Naive thymus-derived CD8-positive, alpha-beta T cell (primary cell): Measurements from ENCODE around the gene FBXL17. TPM values are rescaled to one million over a fixed set of nuclear protein-coding genes. Genes with fewer than 3 reads are reported as not detected.
A peak's percentile ranks its signal among the peaks of the same experiment; 100 is the strongest.

Source experiments
- ATAC-seq, 2 donors: fragments of 150-1000 bp; cut with Tn5 transposase in 1 of 2; sonication (Bioruptor Pico), chemical (Tn5 transposase) in 1 of 2; 1 replicate in 1 of 2; 2 replicates in 1 of 2; pipeline ENCODE4 v1.10.0; 2021; ENCODE audit warnings: mild to moderate bottlenecking in 2 of 2, moderate library complexity in 2 of 2
- POLR2A ChIA-PET: fragments of 350-600 bp; sonication (Branson Sonifier 250); formaldehyde crosslinking; loops from one replicate; lab custom pipeline; 2021; ENCODE audit warnings: antibody characterized with exemption; lab: Charles Lee
- DNase-seq, 10 donors: peaks; one replicate each; pipeline versions ENCODE4 v3.0.0 to v3.0.0-alpha.2; 2020 to 2022
- H3K27ac Mint-ChIP-seq, 10 donors: one replicate each; pipeline ENCODE4 v1.8.0; 2020 to 2022; ENCODE audit warnings: mild to moderate bottlenecking in 10 of 10, mixed read lengths in 10 of 10, moderate library complexity in 4 of 10, inconsistent platforms in 1 of 10
- H3K27me3 Mint-ChIP-seq, 5 donors: one replicate each; pipeline ENCODE4 v1.8.0; 2021 to 2022; ENCODE audit warnings: mixed read lengths in 5 of 5
- H3K36me3 Mint-ChIP-seq, 3 donors: one replicate each; pipeline ENCODE4 v1.8.0; 2020 to 2022; ENCODE audit warnings: mixed read lengths in 3 of 3, mild to moderate bottlenecking in 2 of 3, inconsistent platforms in 1 of 3
- H3K4me1 Mint-ChIP-seq, 4 donors: one replicate each; pipeline ENCODE4 v1.8.0; 2021 to 2022; ENCODE audit warnings: mixed read lengths in 4 of 4
- H3K4me3 Mint-ChIP-seq, 10 donors: one replicate each; pipeline ENCODE4 v1.8.0; 2020 to 2022; ENCODE audit warnings: mild to moderate bottlenecking in 10 of 10, mixed read lengths in 10 of 10, moderate library complexity in 6 of 10, inconsistent platforms in 1 of 10
- H3K9me3 Mint-ChIP-seq, 9 donors: one replicate each; pipeline ENCODE4 v1.8.0; 2020 to 2022; ENCODE audit warnings: mixed read lengths in 9 of 9, mild to moderate bottlenecking in 3 of 9, inconsistent platforms in 1 of 9, moderate library complexity in 1 of 9
- polyA plus RNA-seq, 3 donors: library from polyadenylated mRNA; unstranded; fragments of 300-500 nt; fragmentation: Illumina TruSeq; gene quantifications; one replicate each; pipeline ENCODE4 v1.2.3, GENCODE V29; 2021
- total RNA-seq, 8 experiments: library from RNA in 2 of 8; stranded (reverse) in 2 of 8; gene quantifications; one replicate each; pipeline ENCODE4 v1.2.3 and lab custom pipeline; 2021 to 2026

FBXL17 gene
- total and polyA plus RNA-seq, 5 experiments from 2014 or later: 4.6 to 25.1 (median 5.0) TPM

GRCh38 chr5:107959573-107960279 lies 422.2 kb downstream of the FBXL17 start:
- H3K4me3 Mint-ChIP-seq: no peak overlapping the region
- H3K27me3 Mint-ChIP-seq: no peaks in the 10 kb centered on the region
- ATAC-seq: no peak
- peaks cover 0 to 4% (median 3%) of the 10 kb centered on the region in 3 donors for H3K36me3 Mint-ChIP-seq
- no peak overlapping the region for H3K27ac Mint-ChIP-seq
- no peaks in the 10 kb centered on the region for H3K9me3 Mint-ChIP-seq
- no peak for DNase-seq
- peaks cover 0 to 6% (median 4%) of the 10 kb centered on the region in 4 donors for H3K4me1 Mint-ChIP-seq
- POLR2A ChIA-PET: no interaction called here

- ATAC-seq (no peak), DNase-seq (peak in 2 of 10 donors; percentile 4 to 16)
- peaks cover 0 to 6% (median 3%) of the 10 kb centered on the region in 4 donors for H3K4me1 Mint-ChIP-seq
- no peaks in the 10 kb centered on the region for H3K27me3 Mint-ChIP-seq
- POLR2A ChIA-PET: no interaction called here
- H3K9me3 Mint-ChIP-seq: no peaks in the 10 kb centered on the region
- peak overlapping the region in 2 of 10 donors; percentile 40 to 50 for H3K27ac Mint-ChIP-seq
- H3K36me3 Mint-ChIP-seq: peaks cover 0 to 4% (median 3%) of the 10 kb centered on the region in 3 donors
- H3K4me3 Mint-ChIP-seq: no peak overlapping the region
Observed at GRCh38 chr5:107958861-107959260, 423.0 kb downstream of the FBXL17 start.

- Mint-ChIP-seq H3K27me3 (no peaks in the 10 kb centered on the region), H3K9me3 (no peaks in the 10 kb centered on the region), H3K4me1 (peaks cover 0 to 9% (median 3%) of the 10 kb centered on the region in 4 donors), H3K4me3 (no peak overlapping the region), H3K36me3 (peaks cover 0 to 4% (median 3%) of the 10 kb centered on the region in 3 donors), H3K27ac (no peak overlapping the region)
- POLR2A ChIA-PET: no interaction called here
- no peak for ATAC-seq
- DNase-seq: no peak
Observed at GRCh38 chr5:107958432-107958831, 423.5 kb downstream of the FBXL17 start.

- Mint-ChIP-seq H3K4me1 (peaks cover 1 to 11% (median 4%) of the 10 kb centered on the region in 4 donors), H3K9me3 (no peaks in the 10 kb centered on the region), H3K27me3 (no peaks in the 10 kb centered on the region), H3K4me3 (no peak overlapping the region), H3K36me3 (peaks cover 0 to 4% (median 3%) of the 10 kb centered on the region in 3 donors), H3K27ac (no peak overlapping the region)
- DNase-seq (no peak), ATAC-seq (no peak)
- POLR2A ChIA-PET: no interaction called here
Observed at GRCh38 chr5:107957051-107957450, 424.8 kb downstream of the FBXL17 start.

- H3K27me3 Mint-ChIP-seq: no peaks in the 10 kb centered on the region
- DNase-seq (no peak), ATAC-seq (no peak)
- H3K4me1 Mint-ChIP-seq: peaks cover 4 to 16% (median 12%) of the 10 kb centered on the region in 4 donors
- H3K9me3 Mint-ChIP-seq: no peaks in the 10 kb centered on the region
- no peak overlapping the region for H3K27ac Mint-ChIP-seq
- no peaks in the 10 kb centered on the region for H3K36me3 Mint-ChIP-seq
- H3K4me3 Mint-ChIP-seq: no peak overlapping the region
- POLR2A ChIA-PET: no interaction called here
Observed at GRCh38 chr5:107955321-107955720, 426.6 kb downstream of the FBXL17 start.

GRCh38 chr5:107954254-107954653 lies 427.6 kb downstream of the FBXL17 start:
- Mint-ChIP-seq H3K4me1 (peaks cover 8 to 24% (median 20%) of the 10 kb centered on the region in 4 donors), H3K4me3 (no peak overlapping the region), H3K27me3 (no peaks in the 10 kb centered on the region), H3K27ac (peak overlapping the region in 1 of 10 donors; percentile 30), H3K9me3 (no peaks in the 10 kb centered on the region), H3K36me3 (no peaks in the 10 kb centered on the region)
- POLR2A ChIA-PET: no interaction called here
- ATAC-seq: no peak
- DNase-seq: no peak

- Mint-ChIP-seq H3K9me3 (peaks cover 0 to 7% (median 0%) of the 10 kb centered on the region in 9 donors), H3K4me3 (no peak overlapping the region), H3K27me3 (no peaks in the 10 kb centered on the region), H3K27ac (no peak overlapping the region), H3K36me3 (peaks cover 0 to 1% (median 1%) of the 10 kb centered on the region in 3 donors), H3K4me1 (peaks cover 11 to 30% (median 24%) of the 10 kb centered on the region in 4 donors)
- POLR2A ChIA-PET: no interaction called here
- ATAC-seq (no peak), DNase-seq (no peak)
Observed at GRCh38 chr5:107952450-107952849, 429.4 kb downstream of the FBXL17 start.

- peak overlapping the region in 3 of 10 donors; percentile 9 to 60 (median 38) for H3K27ac Mint-ChIP-seq
- H3K9me3 Mint-ChIP-seq: peaks cover 0 to 7% (median 0%) of the 10 kb centered on the region in 9 donors
- H3K4me3 Mint-ChIP-seq: no peak overlapping the region
- peaks cover 3 to 6% (median 5%) of the 10 kb centered on the region in 3 donors for H3K36me3 Mint-ChIP-seq
- POLR2A ChIA-PET: no interaction called here
- no peaks in the 10 kb centered on the region for H3K27me3 Mint-ChIP-seq
- H3K4me1 Mint-ChIP-seq: peaks cover 11 to 30% (median 21%) of the 10 kb centered on the region in 4 donors
- no peak for DNase-seq
- ATAC-seq: no peak
Observed at GRCh38 chr5:107951309-107951708, 430.6 kb downstream of the FBXL17 start.

GRCh38 chr5:107950776-107951175 lies 431.1 kb downstream of the FBXL17 start:
- POLR2A ChIA-PET: no interaction called here
- no peak overlapping the region for H3K4me3 Mint-ChIP-seq

GRCh38 chr5:107949688-107950341 lies 432.1 kb downstream of the FBXL17 start:
- POLR2A ChIA-PET: no interaction called here
- peak overlapping the region in 5 of 10 donors; percentile 8 to 67 (median 20) for H3K4me3 Mint-ChIP-seq
- H3K27ac Mint-ChIP-seq: peak overlapping the region in 3 of 10 donors; percentile 36 to 79 (median 43)
- peaks cover 5 to 11% (median 10%) of the 10 kb centered on the region in 3 donors for H3K36me3 Mint-ChIP-seq
- no peaks in the 10 kb centered on the region for H3K27me3 Mint-ChIP-seq
- DNase-seq (no peak), ATAC-seq (no peak)
- peaks cover 0 to 7% (median 0%) of the 10 kb centered on the region in 9 donors for H3K9me3 Mint-ChIP-seq
- H3K4me1 Mint-ChIP-seq: peaks cover 11 to 29% (median 21%) of the 10 kb centered on the region in 4 donors

More at GRCh38 chr5:107950776-107951175, 431.1 kb downstream of the FBXL17 start:
- H3K9me3 Mint-ChIP-seq: peaks cover 0 to 7% (median 0%) of the 10 kb centered on the region in 9 donors
- DNase-seq (no peak), ATAC-seq (no peak)
- H3K27ac Mint-ChIP-seq: peak overlapping the region in 1 of 10 donors; percentile 51
- peaks cover 3 to 6% (median 5%) of the 10 kb centered on the region in 3 donors for H3K36me3 Mint-ChIP-seq
- H3K4me1 Mint-ChIP-seq: peaks cover 11 to 30% (median 21%) of the 10 kb centered on the region in 4 donors
- H3K27me3 Mint-ChIP-seq: no peaks in the 10 kb centered on the region

GRCh38 chr5:107948377-107948776 lies 433.5 kb downstream of the FBXL17 start:
- H3K27ac Mint-ChIP-seq: no peak overlapping the region
- no peak overlapping the region for H3K4me3 Mint-ChIP-seq
- ATAC-seq (no peak), DNase-seq (no peak)
- H3K36me3 Mint-ChIP-seq: peaks cover 5 to 11% (median 10%) of the 10 kb centered on the region in 3 donors
- POLR2A ChIA-PET: no interaction called here
- no peaks in the 10 kb centered on the region for H3K27me3 Mint-ChIP-seq
- peaks cover 11 to 29% (median 19%) of the 10 kb centered on the region in 4 donors for H3K4me1 Mint-ChIP-seq
- H3K9me3 Mint-ChIP-seq: peaks cover 0 to 7% (median 0%) of the 10 kb centered on the region in 9 donors

GRCh38 chr5:107945061-107945460 lies 436.8 kb downstream of the FBXL17 start:
- peaks cover 7 to 14% (median 11%) of the 10 kb centered on the region in 4 donors for H3K4me1 Mint-ChIP-seq
- H3K27me3 Mint-ChIP-seq: no peaks in the 10 kb centered on the region
- DNase-seq (no peak), ATAC-seq (no peak)
- H3K4me3 Mint-ChIP-seq: no peak overlapping the region
- H3K36me3 Mint-ChIP-seq: peaks cover 5 to 13% (median 10%) of the 10 kb centered on the region in 3 donors
- no peak overlapping the region for H3K27ac Mint-ChIP-seq
- peaks cover 0 to 7% (median 0%) of the 10 kb centered on the region in 9 donors for H3K9me3 Mint-ChIP-seq
- POLR2A ChIA-PET: no interaction called here

- POLR2A ChIA-PET: no interaction called here
- Mint-ChIP-seq H3K36me3 (peaks cover 5 to 20% (median 10%) of the 10 kb centered on the region in 3 donors), H3K4me3 (no peak overlapping the region), H3K27ac (no peak overlapping the region), H3K9me3 (peaks cover 0 to 7% (median 0%) of the 10 kb centered on the region in 9 donors), H3K4me1 (peaks cover 0 to 6% (median 2%) of the 10 kb centered on the region in 4 donors), H3K27me3 (no peaks in the 10 kb centered on the region)
- DNase-seq (no peak), ATAC-seq (no peak)
Observed at GRCh38 chr5:107943923-107944322, 438.0 kb downstream of the FBXL17 start.
